Upper lobe of left lung (tissue), 4 donors: Measurements from ENCODE around the gene HEATR5A.

Source experiments
- EP300 ChIP-seq, 4 donors: sonication (generic); formaldehyde crosslinking; IDR thresholded peaks; one replicate each; pipeline ENCODE4 v1.5.1; 2017; ENCODE audit warnings: antibody characterized with exemption in 4 of 4, control low read depth in 2 of 4
- POLR2AphosphoS5 ChIP-seq, 2 donors: sonication (generic); formaldehyde crosslinking; IDR thresholded peaks; one replicate each; pipeline ENCODE4 v1.5.1; 2017; ENCODE audit warnings: antibody characterized with exemption in 2 of 2
- TF ChIP-seq, protein P1 (sequence below), 6 experiments: fragments of 450-650 bp in 4 of 6; fragments of 200-600 bp in 2 of 6; sonication (generic) in 2 of 6; IDR thresholded peaks; one replicate each; pipeline ENCODE4 v1.5.1; 2016 to 2019; ENCODE audit warnings: antibody characterized with exemption in 6 of 6

DNA sequence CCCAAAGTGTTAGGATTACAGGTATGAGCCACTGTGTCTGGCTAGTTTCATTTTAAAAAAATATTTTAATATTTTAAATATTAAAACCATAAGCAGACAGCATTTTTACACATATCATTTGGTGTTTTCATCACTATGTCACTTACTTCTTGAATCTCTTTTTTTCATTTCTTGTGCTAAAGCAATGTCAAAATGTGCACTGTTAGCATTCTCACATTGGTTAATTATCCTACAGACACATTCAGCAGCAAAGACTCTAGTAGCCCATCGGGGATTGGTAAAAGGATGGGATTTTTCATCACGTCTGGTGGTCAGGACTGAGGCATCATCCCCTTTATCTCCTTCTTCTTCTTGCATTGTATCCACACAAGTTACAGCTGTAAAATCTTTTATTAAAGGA is 96.9 kb downstream of the HEATR5A start:
- TF ChIP-seq EP300 (IDR thresholded peaks at IDR 0.05) (no peak), POLR2AphosphoS5 (IDR thresholded peaks at IDR 0.05) (no peak)
- TF ChIP-seq, protein P1, sequence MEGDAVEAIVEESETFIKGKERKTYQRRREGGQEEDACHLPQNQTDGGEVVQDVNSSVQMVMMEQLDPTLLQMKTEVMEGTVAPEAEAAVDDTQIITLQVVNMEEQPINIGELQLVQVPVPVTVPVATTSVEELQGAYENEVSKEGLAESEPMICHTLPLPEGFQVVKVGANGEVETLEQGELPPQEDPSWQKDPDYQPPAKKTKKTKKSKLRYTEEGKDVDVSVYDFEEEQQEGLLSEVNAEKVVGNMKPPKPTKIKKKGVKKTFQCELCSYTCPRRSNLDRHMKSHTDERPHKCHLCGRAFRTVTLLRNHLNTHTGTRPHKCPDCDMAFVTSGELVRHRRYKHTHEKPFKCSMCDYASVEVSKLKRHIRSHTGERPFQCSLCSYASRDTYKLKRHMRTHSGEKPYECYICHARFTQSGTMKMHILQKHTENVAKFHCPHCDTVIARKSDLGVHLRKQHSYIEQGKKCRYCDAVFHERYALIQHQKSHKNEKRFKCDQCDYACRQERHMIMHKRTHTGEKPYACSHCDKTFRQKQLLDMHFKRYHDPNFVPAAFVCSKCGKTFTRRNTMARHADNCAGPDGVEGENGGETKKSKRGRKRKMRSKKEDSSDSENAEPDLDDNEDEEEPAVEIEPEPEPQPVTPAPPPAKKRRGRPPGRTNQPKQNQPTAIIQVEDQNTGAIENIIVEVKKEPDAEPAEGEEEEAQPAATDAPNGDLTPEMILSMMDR (IDR thresholded peaks at IDR 0.05) = no peak
